Parathyroid adenoma (tissue), 2 donors: ENCODE results near the gene EFHC1.

ENCODE experiments used
- H2AFZ ChIP-seq: fragments of 300-600 bp; sonication (generic); one replicate; pipeline ENCODE4 v1.7.0; 2017; ENCODE audit warnings: antibody characterized with exemption, mild to moderate bottlenecking
- H3K27ac ChIP-seq: fragments of 300-600 bp; sonication (generic); one replicate; pipeline ENCODE4 v1.7.0; 2017
- H3K27me3 ChIP-seq: fragments of 300-600 bp; sonication (generic); one replicate; pipeline ENCODE4 v1.7.0; 2017; ENCODE audit warnings: low read length; ENCODE audit not compliant: control insufficient read depth, insufficient read depth
- H3K36me3 ChIP-seq: fragments of 300-600 bp; sonication (generic); one replicate; pipeline ENCODE4 v1.7.0; 2017; ENCODE audit warnings: low read length; ENCODE audit not compliant: control insufficient read depth, insufficient read depth
- H3K4me1 ChIP-seq: fragments of 300-600 bp; sonication (generic); one replicate; pipeline ENCODE4 v1.7.0; 2017; ENCODE audit warnings: control low read depth
- H3K4me2 ChIP-seq: fragments of 300-600 bp; sonication (generic); one replicate; pipeline ENCODE4 v1.7.0; 2017; ENCODE audit warnings: low read length
- H3K4me3 ChIP-seq: fragments of 300-600 bp; sonication (generic); one replicate; pipeline ENCODE4 v1.7.0; 2017; ENCODE audit warnings: low read depth, low read length
- H3K79me2 ChIP-seq: fragments of 300-600 bp; sonication (generic); one replicate; pipeline ENCODE4 v1.7.0; 2017; ENCODE audit warnings: control low read depth
- H3K9ac ChIP-seq: fragments of 300-600 bp; sonication (generic); one replicate; pipeline ENCODE4 v1.7.0; 2017; ENCODE audit warnings: mild to moderate bottlenecking
- H3K9me3 ChIP-seq: fragments of 300-600 bp; sonication (generic); one replicate; pipeline ENCODE4 v1.7.0; 2017; ENCODE audit warnings: low read length; ENCODE audit not compliant: control insufficient read depth
- TF ChIP-seq, protein P1 (sequence below): fragments of 300-600 bp; sonication (generic); IDR thresholded peaks from one replicate; pipeline ENCODE4 v1.7.0; 2017; ENCODE audit warnings: antibody characterized with exemption, mild to moderate bottlenecking
- donor health status: primary hyperparathyroidism.

Gene EFHC1

DNA sequence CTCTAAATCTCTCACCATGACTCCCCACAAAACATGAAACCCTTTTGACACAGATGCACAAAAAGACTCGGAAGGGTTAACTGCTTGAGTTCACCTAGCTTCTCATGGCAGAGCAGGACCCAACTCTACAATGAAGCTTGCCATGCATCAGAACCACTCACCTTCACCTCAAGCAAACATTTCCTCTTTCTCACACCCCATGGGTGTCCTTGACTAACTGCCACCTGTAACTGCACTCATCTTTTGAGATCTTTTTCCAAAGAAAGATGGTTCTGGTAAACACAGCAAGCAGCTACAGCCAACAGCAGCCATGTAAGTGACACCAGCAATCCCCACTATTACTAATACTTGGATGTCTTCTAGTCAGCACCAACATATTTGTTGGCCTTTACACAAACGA is 76.5 kb downstream of the EFHC1 start:
- no peaks in the 10 kb centered on the region for H3K27me3 ChIP-seq
- no peak overlapping the region for H3K9ac ChIP-seq
- TF ChIP-seq, protein P1, sequence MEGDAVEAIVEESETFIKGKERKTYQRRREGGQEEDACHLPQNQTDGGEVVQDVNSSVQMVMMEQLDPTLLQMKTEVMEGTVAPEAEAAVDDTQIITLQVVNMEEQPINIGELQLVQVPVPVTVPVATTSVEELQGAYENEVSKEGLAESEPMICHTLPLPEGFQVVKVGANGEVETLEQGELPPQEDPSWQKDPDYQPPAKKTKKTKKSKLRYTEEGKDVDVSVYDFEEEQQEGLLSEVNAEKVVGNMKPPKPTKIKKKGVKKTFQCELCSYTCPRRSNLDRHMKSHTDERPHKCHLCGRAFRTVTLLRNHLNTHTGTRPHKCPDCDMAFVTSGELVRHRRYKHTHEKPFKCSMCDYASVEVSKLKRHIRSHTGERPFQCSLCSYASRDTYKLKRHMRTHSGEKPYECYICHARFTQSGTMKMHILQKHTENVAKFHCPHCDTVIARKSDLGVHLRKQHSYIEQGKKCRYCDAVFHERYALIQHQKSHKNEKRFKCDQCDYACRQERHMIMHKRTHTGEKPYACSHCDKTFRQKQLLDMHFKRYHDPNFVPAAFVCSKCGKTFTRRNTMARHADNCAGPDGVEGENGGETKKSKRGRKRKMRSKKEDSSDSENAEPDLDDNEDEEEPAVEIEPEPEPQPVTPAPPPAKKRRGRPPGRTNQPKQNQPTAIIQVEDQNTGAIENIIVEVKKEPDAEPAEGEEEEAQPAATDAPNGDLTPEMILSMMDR, result no peak
- H3K4me1 ChIP-seq, result no peaks in the 10 kb centered on the region
- H3K36me3 ChIP-seq, result no peaks in the 10 kb centered on the region
- no peaks in the 10 kb centered on the region for H3K79me2 ChIP-seq
- H3K4me2 ChIP-seq, result no peak overlapping the region
- no peak overlapping the region for H3K4me3 ChIP-seq
- no peak overlapping the region for H2AFZ ChIP-seq
- no peak overlapping the region for H3K27ac ChIP-seq
- H3K9me3 ChIP-seq, result no peaks in the 10 kb centered on the region

- Histone ChIP-seq H3K27me3 (no peaks in the 10 kb centered on the region), H3K9ac (no peak overlapping the region), H3K4me1 (no peaks in the 10 kb centered on the region), H3K4me2 (no peak overlapping the region), H3K4me3 (no peak overlapping the region), H3K27ac (no peak overlapping the region), H3K36me3 (no peaks in the 10 kb centered on the region), H2AFZ (no peak overlapping the region), H3K79me2 (no peaks in the 10 kb centered on the region), H3K9me3 (no peaks in the 10 kb centered on the region)
- TF ChIP-seq, protein P1, result no peak
Observed at GRCh38 chr6:52497652-52498408, 77.7 kb downstream of the EFHC1 start.

DNA sequence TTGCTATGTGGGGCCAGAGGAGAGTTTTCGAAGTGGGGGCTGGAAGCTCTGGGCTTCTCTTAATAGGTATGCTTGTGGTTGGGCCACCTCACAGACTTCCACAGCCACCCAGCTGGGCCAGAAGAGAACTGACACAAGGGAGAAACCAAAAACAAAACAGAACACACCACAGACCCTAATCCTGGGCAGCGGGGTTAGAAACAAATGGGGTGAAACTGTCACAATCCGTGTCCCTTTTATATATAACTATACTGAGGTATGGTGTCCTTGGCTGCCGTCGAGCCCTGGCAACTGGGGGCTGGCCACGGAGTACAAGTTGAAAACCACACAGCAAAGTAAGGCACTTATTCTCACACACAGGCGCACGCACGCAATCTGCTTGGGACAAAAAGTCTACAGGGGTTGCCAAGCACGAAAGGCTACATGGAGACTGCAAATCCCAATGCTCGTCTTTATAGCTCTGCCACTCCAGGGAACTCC is 78.4 kb downstream of the EFHC1 start:
- TF ChIP-seq, protein P1, result no peak
- Histone ChIP-seq H3K36me3 (no peaks in the 10 kb centered on the region), H3K27ac (no peak overlapping the region), H3K4me1 (no peaks in the 10 kb centered on the region), H3K9ac (no peak overlapping the region), H2AFZ (no peak overlapping the region), H3K27me3 (no peaks in the 10 kb centered on the region), H3K4me2 (no peak overlapping the region), H3K9me3 (no peaks in the 10 kb centered on the region), H3K4me3 (no peak overlapping the region), H3K79me2 (no peaks in the 10 kb centered on the region)

GRCh38 chr6:52499026-52499425 is 78.9 kb downstream of the EFHC1 start:
- Histone ChIP-seq H3K4me2 (no peak overlapping the region), H3K9ac (no peak overlapping the region), H3K9me3 (no peaks in the 10 kb centered on the region), H2AFZ (no peak overlapping the region), H3K27ac (no peak overlapping the region), H3K36me3 (no peaks in the 10 kb centered on the region), H3K79me2 (no peaks in the 10 kb centered on the region), H3K27me3 (no peaks in the 10 kb centered on the region), H3K4me1 (peaks cover 3% of the 10 kb centered on the region), H3K4me3 (no peak overlapping the region)
- TF ChIP-seq, protein P1, result no peak
